CD4-positive, alpha-beta T cell (primary cell): Measurements from ENCODE around the gene PSTK. TPM values are rescaled to one million over a fixed set of nuclear protein-coding genes. Genes with fewer than 3 reads are reported as not detected.
A peak's percentile ranks its signal among the peaks of the same experiment; 100 is the strongest.

ENCODE experiments used
- ATAC-seq: fragments of 200-7000 bp; cut with Tn5 transposase; one replicate; pipeline ENCODE4 v1.10.0; 2022; ENCODE audit warnings: mild to moderate bottlenecking; ENCODE audit not compliant: poor library complexity
- CTCF ChIA-PET: fragments of 350-600 bp; sonication (Branson Sonifier 250); formaldehyde crosslinking; loops from one replicate; lab custom pipeline; 2021; ENCODE audit warnings: antibody characterized with exemption, inconsistent platforms; lab: Charles Lee
- POLR2A ChIA-PET: fragments of 350-600 bp; sonication (Branson Sonifier 250); formaldehyde crosslinking; loops from one replicate; lab custom pipeline; 2021; ENCODE audit warnings: antibody characterized with exemption, inconsistent platforms; lab: Charles Lee
- DNase-seq, 14 experiments: peaks; one replicate each; pipeline ENCODE4 v3.0.0-alpha.2; 2013 to 2020; ENCODE audit warnings: mixed read lengths in 2 of 14
- H3K27ac ChIP-seq, 2 donors: one replicate each; pipeline versions ENCODE4 v1.5.1 to v1.7.0; 2013; ENCODE audit warnings: low read length in 2 of 2, low read depth in 1 of 2, mild to moderate bottlenecking in 1 of 2
- H3K27me3 ChIP-seq, 2 experiments: 1 replicate in 1 of 2; 2 replicates in 1 of 2; pipeline versions ENCODE4 v1.6.1 to v1.7.0; 2013; ENCODE audit warnings: low read length in 2 of 2, control low read depth in 1 of 2, mild to moderate bottlenecking in 1 of 2, moderate library complexity in 1 of 2; ENCODE audit not compliant: insufficient read depth in 2 of 2, control insufficient read depth in 1 of 2
- H3K36me3 ChIP-seq: one replicate; pipeline ENCODE4 v1.6.1; 2013; ENCODE audit warnings: low read length, control low read depth; ENCODE audit not compliant: insufficient read depth
- H3K4me1 ChIP-seq: one replicate; pipeline ENCODE4 v1.6.1; 2013; ENCODE audit warnings: low read length, control low read depth; ENCODE audit not compliant: insufficient read depth
- H3K4me3 ChIP-seq: one replicate; pipeline ENCODE4 v1.5.1; 2013; ENCODE audit warnings: mild to moderate bottlenecking, low read length, moderate library complexity
- H3K9me3 ChIP-seq, 2 experiments: 1 replicate in 1 of 2; 2 replicates in 1 of 2; pipeline versions ENCODE4 v1.6.1 to v1.7.0; 2013; ENCODE audit warnings: low read length in 2 of 2, mild to moderate bottlenecking in 2 of 2, control low read depth in 1 of 2, moderate library complexity in 1 of 2; ENCODE audit not compliant: control insufficient read depth in 1 of 2, insufficient read depth in 1 of 2
- H3K27ac Mint-ChIP-seq: one replicate; pipeline ENCODE4 v1.8.0; 2020; ENCODE audit warnings: mixed read lengths
- H3K27me3 Mint-ChIP-seq: one replicate; pipeline ENCODE4 v1.8.0; 2021; ENCODE audit warnings: mixed read lengths
- H3K36me3 Mint-ChIP-seq: one replicate; pipeline ENCODE4 v1.8.0; 2021; ENCODE audit warnings: low read depth, mixed read lengths
- H3K4me1 Mint-ChIP-seq: one replicate; pipeline ENCODE4 v1.8.0; 2021; ENCODE audit warnings: low read depth, mixed read lengths
- H3K4me3 Mint-ChIP-seq: one replicate; pipeline ENCODE4 v1.8.0; 2020; ENCODE audit warnings: mild to moderate bottlenecking, mixed read lengths
- H3K9me3 Mint-ChIP-seq: one replicate; pipeline ENCODE4 v1.8.0; 2020; ENCODE audit warnings: mixed read lengths
- CTCF ChIP-seq: fragments of 200-600 bp; IDR thresholded peaks from one replicate; pipeline ENCODE4 v1.8.0; 2022; ENCODE audit warnings: antibody characterized with exemption, mild to moderate bottlenecking
- intact Hi-C, 2 experiments: fragments of 100-400 bp; cut with DNase I in 1 of 2; cut with micrococcal nuclease in 1 of 2; formaldehyde crosslinking; loops; one replicate each; pipeline versions ENCODE4 v1.15.1 to v1.9.0; 2023 to 2025; cut with DNase I, micrococcal nuclease
- total RNA-seq, 174 experiments: library from RNA in 2 of 174; stranded (reverse) in 2 of 174; gene quantifications; one replicate each; pipeline ENCODE4 v1.2.3 and lab custom pipeline; 2021 to 2026

Gene PSTK
- total RNA-seq, 2 experiments from 2014 or later, result 16.1 to 18.6 TPM

GRCh38 chr10:122954731-122955050, 25.5 kb upstream of the PSTK start:
- H3K27me3 Mint-ChIP-seq, result peaks cover 2% of the 10 kb centered on the region
- intact Hi-C loops, result loop anchor here (2.0 to 10.0 kb wide), 7 partner anchors 26 to 1030 kb away; partner anchors contain the start of genes ACADSB (in 1 of the 2), ATE1 (in 1 of the 2), BUB3 (in 1 of the 2) and IKZF5 (in 1 of the 2)
- H3K27me3 ChIP-seq, result no peaks in the 10 kb centered on the region
- peaks cover 2% of the 10 kb centered on the region for H3K9me3 Mint-ChIP-seq
- H3K4me1 ChIP-seq, result peaks cover 23% of the 10 kb centered on the region
- no peak for ATAC-seq
- no peak for TF ChIP-seq CTCF
- ChIA-PET POLR2A (interaction anchor here (1.2 to 2.0 kb wide), 11 partner anchors 8 to 1847 kb away, joined by 3 to 47 read pairs (median 5); partner anchors contain the start of genes ABRAXAS2, ACADSB, BUB3 and FAM24B), CTCF (interaction anchor here (1.2 to 3.0 kb wide), 2 partner anchors 10 to 26 kb away, joined by 3 to 11 read pairs; partner anchors contain the start of gene PSTK)
- peaks cover 0 to 12% of the 10 kb centered on the region in 2 experiments for H3K9me3 ChIP-seq
- H3K36me3 ChIP-seq, result no peaks in the 10 kb centered on the region
- H3K27ac ChIP-seq, result no peak overlapping the region
- H3K4me3 ChIP-seq, result peak overlapping the region; percentile 84
- peaks cover 40% of the 10 kb centered on the region for H3K4me1 Mint-ChIP-seq
- peak overlapping the region; percentile 82 for H3K27ac Mint-ChIP-seq
- H3K4me3 Mint-ChIP-seq, result peak overlapping the region; percentile 94
- DNase-seq, result no peak
- H3K36me3 Mint-ChIP-seq, result peaks cover 26% of the 10 kb centered on the region

GRCh38 chr10:122955892-122956291, 24.3 kb upstream of the PSTK start:
- no peak for TF ChIP-seq CTCF
- Mint-ChIP-seq H3K27me3 (peaks cover 11% of the 10 kb centered on the region), H3K4me1 (peaks cover 32% of the 10 kb centered on the region), H3K27ac (no peak overlapping the region), H3K4me3 (peak overlapping the region; percentile 54), H3K9me3 (peaks cover 2% of the 10 kb centered on the region), H3K36me3 (peaks cover 16% of the 10 kb centered on the region)
- intact Hi-C loops, result loop anchor here (1.0 to 10.0 kb wide), 9 partner anchors 21 to 1031 kb away; partner anchors contain the start of genes ACADSB (in 1 of the 2), ATE1 (in 1 of the 2), BUB3 (in 1 of the 2) and IKZF5 (in 1 of the 2)
- POLR2A ChIA-PET, result interaction anchor here (1.1 to 1.2 kb wide), 2 partner anchors 25 to 52 kb away, joined by 4 read pairs; partner anchors contain the start of gene PSTK
- Histone ChIP-seq H3K4me3 (no peak overlapping the region), H3K27ac (no peak overlapping the region), H3K36me3 (no peaks in the 10 kb centered on the region), H3K27me3 (no peaks in the 10 kb centered on the region), H3K9me3 (peaks cover 0 to 12% of the 10 kb centered on the region in 2 experiments), H3K4me1 (peaks cover 23% of the 10 kb centered on the region)
- no peak for ATAC-seq
- CTCF ChIA-PET, result interaction anchor here (3.0 kb wide), 1 partner anchor 25 kb away, joined by 11 read pairs; the partner anchor contains the start of gene PSTK
- no peak for DNase-seq

- Mint-ChIP-seq H3K4me1 (peaks cover 27% of the 10 kb centered on the region), H3K9me3 (peaks cover 2% of the 10 kb centered on the region), H3K27me3 (peaks cover 18% of the 10 kb centered on the region), H3K27ac (no peak overlapping the region), H3K36me3 (peaks cover 15% of the 10 kb centered on the region), H3K4me3 (no peak overlapping the region)
- ATAC-seq, result no peak
- POLR2A ChIA-PET, result interaction anchor here (0.6 to 1.5 kb wide), 2 partner anchors 23 to 1354 kb away, joined by 3 to 4 read pairs; partner anchors contain the start of gene PSTK
- H3K4me1 ChIP-seq, result peaks cover 23% of the 10 kb centered on the region
- no peaks in the 10 kb centered on the region for H3K36me3 ChIP-seq
- H3K9me3 ChIP-seq, result peaks cover 0 to 12% of the 10 kb centered on the region in 2 experiments
- intact Hi-C loops, result loop anchor here in 1 of 2 experiments (2.0 to 10.0 kb wide), 5 partner anchors 53 to 1033 kb away; partner anchors contain the start of genes ATE1, BUB3 and PLEKHA1
- H3K27me3 ChIP-seq, result peaks cover 7 to 8% of the 10 kb centered on the region in 2 experiments
- no peak overlapping the region for H3K27ac ChIP-seq
- CTCF ChIA-PET, result interaction anchor here (1.3 kb wide), 1 partner anchor 23 kb away, joined by 5 read pairs; the partner anchor contains the start of gene PSTK
- no peak for TF ChIP-seq CTCF
- H3K4me3 ChIP-seq, result no peak overlapping the region
- DNase-seq, result no peak
These were observed 22.7 kb upstream of the PSTK start for GRCh38 chr10:122957474-122957873.
